ENCODE data around the gene SEPTIN8. TPM values are rescaled to one million over a fixed set of nuclear protein-coding genes. Genes with fewer than 3 reads are reported as not detected.

Gene SEPTIN8
- total and polyA plus RNA-seq, 4 experiments from 2014 or later = 1.1 to 13.8 (median 8.0) TPM

GRCh38 chr5:132785365-132785764, 8.3 kb upstream of the SEPTIN8 start:
- intact Hi-C loops (cut with micrococcal nuclease) = no loop called here
- DNase-seq = no peak
- H3K4me3 ChIP-seq (ENCODE audit: low read length in 2 of 2) = no peak overlapping the region
- ChIA-PET CTCF (ENCODE audit: partially characterized antibody) (interaction anchor here (1.6 kb wide), 1 partner anchor 16 kb away, joined by 4 read pairs; no protein-coding TSS in a partner anchor), POLR2A (ENCODE audit: partially characterized antibody) (no interaction called here)
- Mint-ChIP-seq H3K4me3 (no peak overlapping the region), H3K27me3 (peaks cover 11 to 16% of the 10 kb centered on the region in 2 donors), H3K27ac (no peak overlapping the region), H3K4me1 (peaks cover 2 to 8% (median 5%) of the 10 kb centered on the region in 4 donors), H3K36me3 (no peaks in the 10 kb centered on the region), H3K9me3 (no peaks in the 10 kb centered on the region)
- H3K9me3 ChIP-seq (ENCODE audit: control insufficient read depth in 1 of 2, low read length in 2 of 2) = no peaks in the 10 kb centered on the region
- no peaks in the 10 kb centered on the region for H3K36me3 ChIP-seq (ENCODE audit: insufficient read depth, low read length)
- H3K27me3 ChIP-seq (ENCODE audit: insufficient read depth, low read length) = no peaks in the 10 kb centered on the region
- H3K27ac ChIP-seq (ENCODE audit: low read depth, low read length) = no peak overlapping the region
- H3K4me1 ChIP-seq (ENCODE audit: insufficient read depth, low read length) = peaks cover 12% of the 10 kb centered on the region

- ChIA-PET POLR2A (ENCODE audit: partially characterized antibody) (no interaction called here), CTCF (ENCODE audit: partially characterized antibody) (no interaction called here)
- Histone ChIP-seq H3K9me3 (ENCODE audit: control insufficient read depth in 1 of 2, low read length in 2 of 2) (no peaks in the 10 kb centered on the region), H3K27me3 (ENCODE audit: insufficient read depth, low read length) (no peaks in the 10 kb centered on the region), H3K4me3 (ENCODE audit: low read length in 2 of 2) (no peak overlapping the region), H3K4me1 (ENCODE audit: insufficient read depth, low read length) (peaks cover 20% of the 10 kb centered on the region), H3K27ac (ENCODE audit: low read depth, low read length) (no peak overlapping the region), H3K36me3 (ENCODE audit: insufficient read depth, low read length) (no peaks in the 10 kb centered on the region)
- Mint-ChIP-seq H3K36me3 (peaks cover 0 to 1% of the 10 kb centered on the region in 2 donors), H3K9me3 (no peaks in the 10 kb centered on the region), H3K4me1 (peaks cover 12 to 25% (median 18%) of the 10 kb centered on the region in 4 donors), H3K4me3 (no peak overlapping the region), H3K27ac (no peak overlapping the region), H3K27me3 (peaks cover 11 to 15% of the 10 kb centered on the region in 2 donors)
- no peak for DNase-seq
- intact Hi-C loops (cut with micrococcal nuclease) = no loop called here
Observed at GRCh38 chr5:132782101-132782500, 5.1 kb upstream of the SEPTIN8 start.

GRCh38 chr5:132781029-132781428, 4.0 kb upstream of the SEPTIN8 start:
- H3K4me3 ChIP-seq (ENCODE audit: low read length in 2 of 2) = no peak overlapping the region
- Mint-ChIP-seq H3K36me3 (peaks cover 0 to 1% of the 10 kb centered on the region in 2 donors), H3K4me1 (peaks cover 13 to 30% (median 21%) of the 10 kb centered on the region in 4 donors), H3K27ac (no peak overlapping the region), H3K9me3 (no peaks in the 10 kb centered on the region), H3K4me3 (no peak overlapping the region), H3K27me3 (peaks cover 11 to 14% of the 10 kb centered on the region in 2 donors)
- H3K9me3 ChIP-seq (ENCODE audit: control insufficient read depth in 1 of 2, low read length in 2 of 2) = no peaks in the 10 kb centered on the region
- H3K27me3 ChIP-seq (ENCODE audit: insufficient read depth, low read length) = no peaks in the 10 kb centered on the region
- H3K4me1 ChIP-seq (ENCODE audit: insufficient read depth, low read length) = peaks cover 26% of the 10 kb centered on the region
- ChIA-PET CTCF (ENCODE audit: partially characterized antibody) (no interaction called here), POLR2A (ENCODE audit: partially characterized antibody) (no interaction called here)
- no peaks in the 10 kb centered on the region for H3K36me3 ChIP-seq (ENCODE audit: insufficient read depth, low read length)
- H3K27ac ChIP-seq (ENCODE audit: low read depth, low read length) = no peak overlapping the region
- no peak for DNase-seq
- intact Hi-C loops (cut with micrococcal nuclease) = no loop called here

GRCh38 chr5:132780577-132780976, 3.5 kb upstream of the SEPTIN8 start:
- Mint-ChIP-seq H3K4me3 (no peak overlapping the region), H3K4me1 (peaks cover 16 to 34% (median 24%) of the 10 kb centered on the region in 4 donors), H3K27ac (no peak overlapping the region), H3K27me3 (peaks cover 10 to 12% of the 10 kb centered on the region in 2 donors), H3K36me3 (peaks cover 0 to 1% of the 10 kb centered on the region in 2 donors), H3K9me3 (no peaks in the 10 kb centered on the region)
- Histone ChIP-seq H3K4me1 (ENCODE audit: insufficient read depth, low read length) (peaks cover 31% of the 10 kb centered on the region), H3K36me3 (ENCODE audit: insufficient read depth, low read length) (no peaks in the 10 kb centered on the region), H3K27ac (ENCODE audit: low read depth, low read length) (no peak overlapping the region), H3K9me3 (ENCODE audit: control insufficient read depth in 1 of 2, low read length in 2 of 2) (no peaks in the 10 kb centered on the region), H3K27me3 (ENCODE audit: insufficient read depth, low read length) (no peaks in the 10 kb centered on the region), H3K4me3 (ENCODE audit: low read length in 2 of 2) (no peak overlapping the region)
- ChIA-PET POLR2A (ENCODE audit: partially characterized antibody) (no interaction called here), CTCF (ENCODE audit: partially characterized antibody) (no interaction called here)
- intact Hi-C loops (cut with micrococcal nuclease) = no loop called here
- no peak for DNase-seq

- no peak overlapping the region for H3K4me3 Mint-ChIP-seq
- Histone ChIP-seq H3K9me3 (ENCODE audit: control insufficient read depth in 1 of 2, low read length in 2 of 2) (no peaks in the 10 kb centered on the region), H3K4me1 (ENCODE audit: insufficient read depth, low read length) (peaks cover 35% of the 10 kb centered on the region), H3K27ac (ENCODE audit: low read depth, low read length) (no peak overlapping the region), H3K36me3 (ENCODE audit: insufficient read depth, low read length) (no peaks in the 10 kb centered on the region), H3K27me3 (ENCODE audit: insufficient read depth, low read length) (no peaks in the 10 kb centered on the region), H3K4me3 (ENCODE audit: low read length in 2 of 2) (no peak overlapping the region)
- DNase-seq = no peak
- CTCF ChIA-PET (ENCODE audit: partially characterized antibody) = no interaction called here
- H3K36me3 Mint-ChIP-seq = peaks cover 0 to 1% of the 10 kb centered on the region in 2 donors
- intact Hi-C loops (cut with micrococcal nuclease) = no loop called here
- POLR2A ChIA-PET (ENCODE audit: partially characterized antibody) = interaction anchor here (1.4 kb wide), 1 partner anchor 33 kb away, joined by 4 read pairs; the partner anchor contains the start of gene CCNI2
- peaks cover 5 to 7% of the 10 kb centered on the region in 2 donors for H3K27me3 Mint-ChIP-seq
- no peaks in the 10 kb centered on the region for H3K9me3 Mint-ChIP-seq
- peak overlapping the region in 1 of 7 donors; percentile 71 for H3K27ac Mint-ChIP-seq
- H3K4me1 Mint-ChIP-seq = peaks cover 19 to 40% (median 27%) of the 10 kb centered on the region in 4 donors
Observed at GRCh38 chr5:132779961-132780360, 2.9 kb upstream of the SEPTIN8 start.

- intact Hi-C loops (cut with micrococcal nuclease) = no loop called here
- Mint-ChIP-seq H3K27ac (no peak overlapping the region), H3K27me3 (peaks cover 4 to 7% of the 10 kb centered on the region in 2 donors), H3K36me3 (peaks cover 0 to 1% of the 10 kb centered on the region in 2 donors), H3K9me3 (no peaks in the 10 kb centered on the region), H3K4me3 (peak overlapping the region in 5 of 8 donors; percentile 16 to 86 (median 84)), H3K4me1 (peaks cover 20 to 44% (median 28%) of the 10 kb centered on the region in 4 donors)
- POLR2A ChIA-PET (ENCODE audit: partially characterized antibody) = interaction anchor here (1.0 to 1.4 kb wide), 2 partner anchors 32 to 41 kb away, joined by 3 to 4 read pairs; partner anchors contain the start of genes CCNI2 and KIF3A
- DNase-seq = no peak
- Histone ChIP-seq H3K36me3 (ENCODE audit: insufficient read depth, low read length) (no peaks in the 10 kb centered on the region), H3K27me3 (ENCODE audit: insufficient read depth, low read length) (no peaks in the 10 kb centered on the region), H3K27ac (ENCODE audit: low read depth, low read length) (no peak overlapping the region), H3K4me3 (ENCODE audit: low read length in 2 of 2) (no peak overlapping the region), H3K9me3 (ENCODE audit: control insufficient read depth in 1 of 2, low read length in 2 of 2) (no peaks in the 10 kb centered on the region), H3K4me1 (ENCODE audit: insufficient read depth, low read length) (peaks cover 35% of the 10 kb centered on the region)
- CTCF ChIA-PET (ENCODE audit: partially characterized antibody) = no interaction called here
Observed at GRCh38 chr5:132778856-132779255, 1.8 kb upstream of the SEPTIN8 start.

GRCh38 chr5:132778129-132778528, 1.1 kb upstream of the SEPTIN8 start:
- H3K36me3 Mint-ChIP-seq = peaks cover 0 to 1% of the 10 kb centered on the region in 2 donors
- H3K27ac Mint-ChIP-seq = peak overlapping the region in 6 of 7 donors; percentile 33 to 89 (median 82)
- ChIA-PET POLR2A (ENCODE audit: partially characterized antibody) (interaction anchor here (1.0 to 2.7 kb wide), 5 partner anchors 9 to 282 kb away, joined by 3 to 23 read pairs (median 5); partner anchors contain the start of genes CCNI2, HSPA4 and KIF3A), CTCF (ENCODE audit: partially characterized antibody) (interaction anchor here (1.2 to 1.8 kb wide), 2 partner anchors 28 to 42 kb away, joined by 3 to 6 read pairs; no protein-coding TSS in a partner anchor)
- H3K4me1 Mint-ChIP-seq = peaks cover 20 to 44% (median 28%) of the 10 kb centered on the region in 4 donors
- Histone ChIP-seq H3K4me1 (ENCODE audit: insufficient read depth, low read length) (peaks cover 35% of the 10 kb centered on the region), H3K27ac (ENCODE audit: low read depth, low read length) (no peak overlapping the region), H3K36me3 (ENCODE audit: insufficient read depth, low read length) (no peaks in the 10 kb centered on the region), H3K27me3 (ENCODE audit: insufficient read depth, low read length) (no peaks in the 10 kb centered on the region), H3K4me3 (ENCODE audit: low read length in 2 of 2) (peak overlapping the region in 1 of 2 donors; percentile 70), H3K9me3 (ENCODE audit: control insufficient read depth in 1 of 2, low read length in 2 of 2) (no peaks in the 10 kb centered on the region)
- no peaks in the 10 kb centered on the region for H3K9me3 Mint-ChIP-seq
- H3K27me3 Mint-ChIP-seq = peaks cover 4% of the 10 kb centered on the region in 2 donors
- H3K4me3 Mint-ChIP-seq = peak overlapping the region; percentile 76 to 89 (median 85)
- DNase-seq = no peak
- intact Hi-C loops (cut with micrococcal nuclease) = no loop called here

All from CD4-positive, alpha-beta memory T cell (primary cell).